Endothelial cell of umbilical vein (primary cell): ENCODE results near the gene VIP. TPM values are rescaled to one million over a fixed set of nuclear protein-coding genes. Genes with fewer than 3 reads are reported as not detected.

Experiments used
- BruUV-seq: library from RNA; stranded (reverse); fragments of 400-500 nt; replicated peaks from 2 replicates; lab custom pipeline; 2021; lab: Mats Ljungman, UMichigan
- CTCF ChIA-PET: fragments of 300-600, 350-600 bp; sonication (Branson Sonifier 250); formaldehyde crosslinking; loops from one replicate; lab custom pipeline; 2021; ENCODE audit warnings: antibody characterized with exemption, inconsistent platforms; lab: Charles Lee
- POLR2A ChIA-PET: fragments of 300-600, 350-600 bp; sonication (Branson Sonifier 250); formaldehyde crosslinking; loops from one replicate; lab custom pipeline; 2021; ENCODE audit warnings: antibody characterized with exemption, inconsistent platforms; lab: Charles Lee
- DNase-seq: peaks from one replicate; pipeline ENCODE4 v3.0.0-alpha.2; 2011; ENCODE audit warnings: low read depth, low spot score
- FAIRE-seq: peaks from 2 replicates; lab custom pipeline; 2011; peaks lifted over from hg19 to GRCh38; lab: Jason Lieb, UNC
- H2AFZ ChIP-seq: 2 replicates; pipeline ENCODE4 v1.6.0; 2012; ENCODE audit warnings: low read depth, low read length, control low read depth, inconsistent platforms
- H3K27ac ChIP-seq: 2 replicates; pipeline ENCODE4 v1.5.1; 2011; ENCODE audit warnings: low read depth, mild to moderate bottlenecking, control low read depth, low read length, moderate library complexity; ENCODE audit not compliant: insufficient read depth
- H3K27me3 ChIP-seq, 2 experiments: 2 replicates each; pipeline versions ENCODE4 v1.6.0 to v1.6.1; 2011; ENCODE audit warnings: low read length in 2 of 2, mixed read lengths in 1 of 2; ENCODE audit not compliant: control insufficient read depth in 2 of 2, insufficient read depth in 2 of 2
- H3K36me3 ChIP-seq, 2 experiments: 2 replicates in 1 of 2; 3 replicates in 1 of 2; pipeline ENCODE4 v1.5.1; 2011; ENCODE audit warnings: low read length in 2 of 2, mild to moderate bottlenecking in 1 of 2, moderate library complexity in 1 of 2; ENCODE audit not compliant: control insufficient read depth in 2 of 2, insufficient read depth in 2 of 2; ENCODE audit errors: extremely low read depth in 1 of 2
- H3K4me1 ChIP-seq: 3 replicates; pipeline ENCODE4 v1.5.1; 2011; ENCODE audit warnings: mild to moderate bottlenecking, low read length; ENCODE audit not compliant: control insufficient read depth, insufficient read depth; ENCODE audit errors: extremely low read depth
- H3K4me2 ChIP-seq: 2 replicates; pipeline ENCODE4 v1.6.1; 2011; ENCODE audit warnings: low read length, control low read depth, mixed read lengths; ENCODE audit not compliant: insufficient read depth
- H3K4me3 ChIP-seq, 3 experiments: fragments of 200-600 bp in 1 of 3; sonication (generic), shearing (Covaris generic) in 1 of 3; replicated peaks in 1 of 3; 2 replicates each; pipeline ENCODE4 v1.5.1; 2011 to 2016; ENCODE audit warnings: control low read depth in 3 of 3, low read length in 3 of 3, mild to moderate bottlenecking in 2 of 3, inconsistent platforms in 1 of 3, low read depth in 1 of 3, moderate library complexity in 1 of 3; ENCODE audit not compliant: insufficient read depth in 1 of 3
- H3K79me2 ChIP-seq: 2 replicates; pipeline ENCODE4 v1.6.0; 2012; ENCODE audit warnings: low read length, inconsistent platforms; ENCODE audit not compliant: control insufficient read depth, insufficient read depth
- H3K9ac ChIP-seq: replicated peaks from 2 replicates; pipeline ENCODE3; 2011; ENCODE audit warnings: low read length, control low read depth; ENCODE audit not compliant: insufficient read depth; ENCODE audit errors: extremely low read depth
- H3K9me1 ChIP-seq: replicated peaks from 3 replicates; pipeline ENCODE4 v1.6.0; 2011; ENCODE audit warnings: mild to moderate bottlenecking, low read length; ENCODE audit not compliant: control insufficient read depth, insufficient read depth; ENCODE audit errors: extremely low read depth
- H3K9me3 ChIP-seq: replicated peaks from 2 replicates; pipeline ENCODE4 v1.5.1; 2012; ENCODE audit warnings: low read length, inconsistent platforms; ENCODE audit not compliant: control insufficient read depth, insufficient read depth
- H4K20me1 ChIP-seq: replicated peaks from 2 replicates; pipeline ENCODE3; 2011; ENCODE audit warnings: mild to moderate bottlenecking, low read length; ENCODE audit not compliant: control insufficient read depth, insufficient read depth; ENCODE audit errors: extremely low read depth
- EZH2 ChIP-seq: IDR thresholded peaks from 2 replicates; pipeline ENCODE4 v1.6.1; 2012; ENCODE audit warnings: borderline replicate concordance, low read depth, mild to moderate bottlenecking, moderate library complexity, low read length, inconsistent platforms; ENCODE audit not compliant: severe bottlenecking
- FOS ChIP-seq: IDR thresholded peaks from 2 replicates; pipeline ENCODE4 v1.6.1; 2011; ENCODE audit warnings: mild to moderate bottlenecking, low read length, moderate library complexity, borderline replicate concordance; ENCODE audit not compliant: insufficient read depth
- GATA2 ChIP-seq: IDR thresholded peaks from 2 replicates; pipeline ENCODE4 v1.7.0; 2011; ENCODE audit warnings: low read depth, mild to moderate bottlenecking, moderate library complexity, mixed read lengths, low read length; ENCODE audit not compliant: insufficient read length, insufficient read depth
- JUN ChIP-seq: IDR thresholded peaks from 2 replicates; pipeline ENCODE4 v1.6.1; 2011; ENCODE audit warnings: borderline replicate concordance, low read depth; ENCODE audit not compliant: insufficient read length, insufficient read depth
- MYC ChIP-seq: IDR thresholded peaks from one replicate; pipeline ENCODE4 v1.6.1; 2011; ENCODE audit warnings: mild to moderate bottlenecking, low read depth, low read length
- POLR2A ChIP-seq: IDR thresholded peaks from 2 replicates; pipeline ENCODE4 v1.6.1; 2012; ENCODE audit warnings: low read depth, mild to moderate bottlenecking, control low read depth, low read length
- POLR2AphosphoS5 ChIP-seq: IDR thresholded peaks from 2 replicates; pipeline ENCODE4 v1.6.1; 2012; ENCODE audit warnings: low read depth, mild to moderate bottlenecking, control low read depth, low read length, moderate library complexity; ENCODE audit not compliant: insufficient read depth
- dilution Hi-C: fragments of 300-500 bp; cut with MboI; formaldehyde crosslinking; loops from one replicate; pipeline ENCODE4 v1.15.0; 2019; ENCODE audit warnings: low sequenced_read_pairs; ENCODE audit not compliant: extremely low pct_ligation_motif_present
- intact Hi-C: fragments of 100-400 bp; cut with micrococcal nuclease; formaldehyde crosslinking; loops from one replicate; pipeline ENCODE4 v1.10.0; 2022
- polyA plus RNA-seq, 4 experiments: library from polyadenylated mRNA; depleted of rRNA in 3 of 4; stranded (reverse) in 3 of 4; unstranded in 1 of 4; fragments of >200 nt; gene quantifications; 2 replicates each; pipeline versions ENCODE4 v1.2.1 to v1.2.3, GENCODE V29; 2011 to 2012; ENCODE audit warnings: missing spikeins in 1 of 4
- total RNA-seq: library from RNA; stranded (reverse); gene quantifications from 2 replicates; pipeline ENCODE4 v1.2.3, GENCODE V29; 2021
- TF ChIP-seq, protein P1 (sequence below): IDR thresholded peaks from 2 replicates; pipeline ENCODE4 v1.6.1; 2011; ENCODE audit not compliant: insufficient read depth, insufficient read length
- TF ChIP-seq, protein P2 (sequence below), 2 donors: IDR thresholded peaks; 1 replicate in 1 of 2; 2 replicates in 1 of 2; pipeline ENCODE4 v1.5.1; 2011; ENCODE audit warnings: low read length in 2 of 2, mild to moderate bottlenecking in 2 of 2, moderate library complexity in 2 of 2, control low read depth in 1 of 2, inconsistent platforms in 1 of 2, low read depth in 1 of 2; ENCODE audit not compliant: insufficient read depth in 1 of 2; ENCODE audit errors: extremely low read depth in 1 of 2

Gene VIP
- total and polyA plus RNA-seq, 2 donors (not counting 3 experiments of a cell fraction or from before 2014, with no cell fraction given) = 0.70 to 2.0 TPM

DNA sequence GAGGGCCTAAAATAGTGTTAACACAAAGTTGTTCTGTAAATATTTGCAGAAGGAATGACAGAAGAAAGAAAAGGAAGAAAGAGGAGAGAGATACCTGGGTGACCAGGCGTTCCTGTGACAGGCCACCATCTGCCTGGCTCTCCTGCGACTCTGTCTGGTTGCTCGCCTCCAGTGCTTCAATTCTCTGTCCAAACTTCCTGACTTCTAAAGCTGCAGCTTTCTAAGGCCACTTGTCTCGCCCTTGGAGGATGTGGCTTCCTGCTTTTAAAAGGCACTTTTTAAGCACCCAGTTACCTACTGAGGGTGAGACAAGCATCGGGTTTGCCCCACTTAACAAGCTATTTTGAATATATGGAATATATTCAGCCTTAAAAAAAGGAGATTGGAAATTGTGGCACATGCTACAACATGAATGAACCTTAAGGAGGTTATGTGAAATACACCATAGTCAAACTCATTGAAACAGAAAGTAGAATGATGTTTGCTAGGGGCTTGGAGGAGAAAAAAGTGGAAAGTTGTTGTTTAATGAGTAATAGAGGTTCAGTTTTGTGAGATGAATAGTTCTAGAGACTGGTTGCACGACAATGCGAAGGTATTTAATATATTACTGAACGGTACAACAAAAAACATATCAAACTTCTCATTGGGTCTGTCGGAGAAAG lies 32.8 kb downstream of the VIP start:
- Histone ChIP-seq H4K20me1 (no peaks in the 10 kb centered on the region), H2AFZ (no peak overlapping the region), H3K27me3 (no peaks in the 10 kb centered on the region), H3K9ac (no peak overlapping the region), H3K4me3 (no peak overlapping the region), H3K4me2 (no peak overlapping the region), H3K9me1 (no peaks in the 10 kb centered on the region), H3K4me1 (no peaks in the 10 kb centered on the region), H3K79me2 (no peaks in the 10 kb centered on the region), H3K27ac (no peak overlapping the region), H3K36me3 (no peaks in the 10 kb centered on the region), H3K9me3 (no peaks in the 10 kb centered on the region)
- intact Hi-C loops (no loop called here), dilution Hi-C loops (no loop called here)
- DNase-seq = peak; percentile 6
- peak; percentile 15 for FAIRE-seq
- CTCF ChIA-PET = interaction anchor here (0.8 to 1.7 kb wide), 6 partner anchors 10 to 76 kb away, joined by 3 to 6 read pairs (median 4); no protein-coding TSS in a partner anchor
- POLR2A ChIA-PET = no interaction called here
- BruUV-seq = no TSS peak
- TF ChIP-seq POLR2A = no peak
- no peak for TF ChIP-seq EZH2
- TF ChIP-seq, protein P1, sequence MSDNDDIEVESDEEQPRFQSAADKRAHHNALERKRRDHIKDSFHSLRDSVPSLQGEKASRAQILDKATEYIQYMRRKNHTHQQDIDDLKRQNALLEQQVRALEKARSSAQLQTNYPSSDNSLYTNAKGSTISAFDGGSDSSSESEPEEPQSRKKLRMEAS = no peak
- TF ChIP-seq, protein P2, sequence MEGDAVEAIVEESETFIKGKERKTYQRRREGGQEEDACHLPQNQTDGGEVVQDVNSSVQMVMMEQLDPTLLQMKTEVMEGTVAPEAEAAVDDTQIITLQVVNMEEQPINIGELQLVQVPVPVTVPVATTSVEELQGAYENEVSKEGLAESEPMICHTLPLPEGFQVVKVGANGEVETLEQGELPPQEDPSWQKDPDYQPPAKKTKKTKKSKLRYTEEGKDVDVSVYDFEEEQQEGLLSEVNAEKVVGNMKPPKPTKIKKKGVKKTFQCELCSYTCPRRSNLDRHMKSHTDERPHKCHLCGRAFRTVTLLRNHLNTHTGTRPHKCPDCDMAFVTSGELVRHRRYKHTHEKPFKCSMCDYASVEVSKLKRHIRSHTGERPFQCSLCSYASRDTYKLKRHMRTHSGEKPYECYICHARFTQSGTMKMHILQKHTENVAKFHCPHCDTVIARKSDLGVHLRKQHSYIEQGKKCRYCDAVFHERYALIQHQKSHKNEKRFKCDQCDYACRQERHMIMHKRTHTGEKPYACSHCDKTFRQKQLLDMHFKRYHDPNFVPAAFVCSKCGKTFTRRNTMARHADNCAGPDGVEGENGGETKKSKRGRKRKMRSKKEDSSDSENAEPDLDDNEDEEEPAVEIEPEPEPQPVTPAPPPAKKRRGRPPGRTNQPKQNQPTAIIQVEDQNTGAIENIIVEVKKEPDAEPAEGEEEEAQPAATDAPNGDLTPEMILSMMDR (IDR thresholded peaks at IDR 0.05; ENCODE audit: extremely low read depth in 1 of 2, insufficient read depth in 1 of 2, low read depth in 1 of 2, low read length in 2 of 2) = no peak
- TF ChIP-seq JUN = no peak
- no peak for TF ChIP-seq MYC
- no peak for TF ChIP-seq POLR2AphosphoS5
- no peak for TF ChIP-seq FOS
- no peak for TF ChIP-seq GATA2
